ENCODE measurements around the gene TRMT11. TPM values are rescaled to one million over a fixed set of nuclear protein-coding genes. Genes with fewer than 3 reads are reported as not detected.

Gene TRMT11
- total and polyA plus RNA-seq, 9 of the 15 experiments (the other 6 are each of a cell fraction or from before 2014, with no cell fraction given), result 38.8 to 88.0 (median 59.8) TPM

DNA sequence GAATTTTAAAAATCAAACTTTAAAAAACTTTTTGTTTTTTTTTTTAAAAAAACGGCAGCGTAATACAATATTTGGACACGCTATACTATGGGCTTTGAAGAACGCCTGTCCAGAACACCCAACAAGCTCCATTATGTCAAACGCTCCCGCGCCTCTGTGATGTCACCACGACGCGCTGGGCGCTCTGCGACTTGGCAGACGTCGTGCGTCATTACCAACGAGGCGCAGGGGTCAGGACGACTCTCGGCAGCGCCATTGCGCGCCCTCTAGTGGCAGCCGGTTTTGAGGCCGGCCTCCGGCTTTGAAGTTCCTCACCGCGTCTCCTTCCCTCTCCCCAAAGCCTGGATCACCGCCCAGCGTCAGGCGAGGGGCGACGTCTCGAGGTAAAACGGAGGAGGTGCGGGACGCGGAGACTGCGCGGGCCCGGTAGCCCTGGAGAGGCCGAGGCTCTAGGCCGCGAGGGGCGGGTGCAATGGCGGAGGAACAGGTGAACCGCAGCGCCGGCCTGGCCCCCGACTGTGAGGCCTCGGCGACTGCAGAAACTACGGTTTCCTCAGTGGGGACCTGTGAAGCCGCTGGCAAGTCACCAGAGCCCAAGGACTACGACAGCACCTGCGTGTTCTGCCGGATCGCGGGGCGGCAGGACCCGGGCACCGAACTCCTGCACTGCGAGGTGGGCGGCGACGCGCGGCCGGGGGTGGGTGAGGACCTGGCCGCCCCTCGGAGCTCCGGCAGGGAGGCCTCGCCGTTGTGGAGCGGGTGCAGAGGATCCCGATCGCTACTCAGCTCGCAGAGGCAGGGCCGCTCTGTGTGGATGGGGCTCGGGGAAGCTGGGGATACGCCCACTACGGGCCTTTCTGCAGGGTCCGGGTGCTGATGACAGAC, 29.6 kb upstream of the TRMT11 start, which contains the start of gene HINT3 (continued):
- TF ChIP-seq KAT7 (CRISPR knock-in tag; IDR thresholded peaks at IDR 0.05; ENCODE audit: borderline replicate concordance) (peak; percentile 58; the same call in 1 of the 2 replicates), ZNF146 (CRISPR knock-in tag; IDR thresholded peaks at IDR 0.05; ENCODE audit: unreplicated experiment) (no peak), HNRNPUL1 (IDR thresholded peaks at IDR 0.05; ENCODE audit: low read length) (no peak), FOXM1 (IDR thresholded peaks at IDR 0.05; ENCODE audit: low read depth) (peak; percentile 62), FOXM1 (CRISPR knock-in tag; IDR thresholded peaks at IDR 0.05; ENCODE audit: low read depth) (0 out of 2 replicates have a peak, but pooled peaks have one; percentile 76), TGIF2 (CRISPR knock-in tag; IDR thresholded peaks at IDR 0.05) (peak; percentile 43; the same call in 1 of the 2 replicates), ARNT (IDR thresholded peaks at IDR 0.05) (peak in 1 of 2 experiments; percentile 67; a peak in 1 of 4 replicates), RFX5 (IDR thresholded peaks at IDR 0.05; ENCODE audit: low read depth, low read length) (peak; percentile 36; the same call in 1 of the 2 replicates), ZNF778 (CRISPR knock-in tag; IDR thresholded peaks at IDR 0.05) (no peak), POLR3G (IDR thresholded peaks at IDR 0.05; ENCODE audit: extremely low read depth, insufficient read length, insufficient replicate concordance) (no peak), NELFE (IDR thresholded peaks at IDR 0.05; ENCODE audit: insufficient read depth, insufficient read length) (no peak), BRD9 (IDR thresholded peaks at IDR 0.05; ENCODE audit: low read depth, partially characterized antibody) (no peak), SREBF1 (IDR thresholded peaks at IDR 0.05; ENCODE audit: borderline replicate concordance, low read depth, low read length) (peak; percentile 74), FOXO4 (CRISPR knock-in tag; IDR thresholded peaks at IDR 0.05) (no peak), MLLT1 (IDR thresholded peaks at IDR 0.05) (peak; percentile 38 to 79; a peak in 3 of 4 replicates), SFPQ (IDR thresholded peaks at IDR 0.05; ENCODE audit: low read depth, low read length) (no peak), RBBP5 (IDR thresholded peaks at IDR 0.05; ENCODE audit: borderline replicate concordance, insufficient read depth, low read length, poor library complexity, severe bottlenecking) (peak; percentile 77)
- TF ChIP-seq, protein P1, sequence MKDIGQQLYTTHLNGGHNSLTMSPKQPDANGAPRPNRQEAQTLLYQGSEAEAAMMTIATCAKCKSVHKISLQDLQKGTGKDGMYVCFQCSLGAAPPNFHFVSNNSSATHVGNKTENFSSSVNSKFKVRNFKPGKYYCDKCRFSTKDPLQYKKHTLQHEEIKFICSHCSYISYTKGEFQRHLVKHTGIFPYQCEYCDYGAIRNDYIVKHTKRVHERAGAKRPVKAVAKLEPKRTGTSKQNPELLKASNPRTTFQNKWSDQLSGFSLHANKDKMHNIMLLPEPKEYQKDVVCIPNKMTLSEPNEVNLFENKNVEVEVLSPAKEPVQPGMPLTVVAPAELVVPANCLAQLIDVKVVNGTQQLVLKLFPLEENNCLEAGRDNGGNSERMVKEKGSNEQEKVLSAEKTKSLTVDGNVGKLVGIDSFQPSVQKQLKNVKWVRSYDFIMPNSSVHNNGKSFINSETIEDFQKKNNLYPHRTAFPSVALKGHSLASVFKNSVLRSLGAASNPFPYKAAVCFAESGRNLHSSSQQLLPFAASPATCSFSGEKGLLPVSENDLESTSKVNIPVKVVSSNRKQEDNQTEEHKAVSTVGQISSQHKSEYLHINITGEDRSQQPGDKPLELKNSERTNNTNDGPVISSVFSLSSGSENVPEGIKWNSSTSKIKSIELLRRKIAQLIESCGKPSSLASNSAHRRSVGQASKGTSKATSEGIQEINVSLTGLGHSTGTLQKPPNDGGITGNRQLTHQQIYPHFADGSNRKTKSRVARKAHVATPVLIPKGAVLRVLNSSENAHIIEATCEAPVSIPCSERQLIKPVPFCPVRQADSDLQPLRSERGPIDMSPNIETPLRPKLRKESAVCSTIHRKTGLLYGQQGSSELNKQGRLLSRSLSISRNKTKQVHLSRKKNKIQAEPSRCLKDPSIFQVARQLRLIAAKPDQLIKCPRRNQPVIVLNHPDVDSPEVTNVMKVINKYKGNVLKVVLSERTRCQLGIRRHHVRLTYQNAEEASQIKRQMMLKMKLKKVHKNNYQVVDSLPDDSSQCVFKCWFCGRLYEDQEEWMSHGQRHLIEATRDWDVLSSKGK (CRISPR knock-in tag; IDR thresholded peaks at IDR 0.05), result no peak

Data from K562 (cell line).